Fibroblast of skin of right quadriceps (primary cell): ENCODE measurements around the gene BTBD3.

Experiments used
- DNase-seq: peaks from one replicate; pipeline ENCODE4 v3.0.0-alpha.2; 2013

The BTBD3 gene

GRCh38 chr20:11972478-11972877 lies 54.8 kb downstream of the BTBD3 start:
- no peak for DNase-seq
